ENCODE measurements around the gene ZP2.
"Not testable (repeated sequence)": the region's sequence is repeated elsewhere in the genome, so short reads cannot be mapped to it uniquely, and the experiment has no call there.

Gene ZP2

GRCh38 chr16:21156767-21157467 is 54.5 kb downstream of the ZP2 start (continued):
- no peak for TF ChIP-seq ZNF704 (tag by site-specific recombination; IDR thresholded peaks at IDR 0.05)
- TF ChIP-seq ZNF394 (tag by site-specific recombination; IDR thresholded peaks at IDR 0.05; ENCODE audit: borderline replicate concordance), result 0 out of 2 replicates have a peak, but pooled peaks have one; percentile 20
- TF ChIP-seq TSHZ1 (tag by site-specific recombination; IDR thresholded peaks at IDR 0.05; ENCODE audit: borderline replicate concordance), result no peak
- 0 out of 2 replicates have a peak, but pooled peaks have one; percentile 16 for TF ChIP-seq ZNF664 (tag by site-specific recombination; IDR thresholded peaks at IDR 0.05)
- 0 out of 2 replicates have a peak, but pooled peaks have one; percentile 31 for TF ChIP-seq ZNF843 (tag by site-specific recombination; IDR thresholded peaks at IDR 0.05)

GRCh38 chr16:21156011-21156410 is 55.4 kb downstream of the ZP2 start:
- POLR2A ChIA-PET; H3K27ac ChIP-seq (ENCODE audit: extremely low read depth, low read depth, low read length); H3K9me3 ChIP-seq (ENCODE audit: control insufficient read depth, insufficient read depth, low read depth, low read length); H3K4me1 ChIP-seq (ENCODE audit: control insufficient read depth, insufficient read depth, low read length); H3K36me3 ChIP-seq (ENCODE audit: control insufficient read depth in 2 of 2, insufficient read depth in 1 of 2, low read length in 2 of 2); H3K4me3 ChIP-seq (ENCODE audit: low read depth, low read length): not testable (repeated sequence)
- CTCF ChIA-PET, result interaction anchor here (0.6 to 5.5 kb wide), 9 partner anchors 30 to 1163 kb away, joined by 3 to 37 read pairs (median 3); no protein-coding TSS in a partner anchor

GRCh38 chr16:21153124-21153729 is 58.1 kb downstream of the ZP2 start:
- ChIA-PET CTCF (interaction anchor here (0.6 kb wide), 2 partner anchors 22 to 228 kb away, joined by 3 to 5 read pairs; no protein-coding TSS in a partner anchor), POLR2A (interaction anchor here (0.6 kb wide), 1 partner anchor 48 kb away, joined by 5 read pairs; no protein-coding TSS in a partner anchor)
- not testable (repeated sequence) for H3K9me3 ChIP-seq (ENCODE audit: control insufficient read depth, insufficient read depth, low read depth, low read length); H3K4me3 ChIP-seq (ENCODE audit: low read depth, low read length); H3K4me1 ChIP-seq (ENCODE audit: control insufficient read depth, insufficient read depth, low read length); H3K36me3 ChIP-seq (ENCODE audit: control insufficient read depth in 2 of 2, insufficient read depth in 1 of 2, low read length in 2 of 2); H3K27ac ChIP-seq (ENCODE audit: extremely low read depth, low read depth, low read length)

DNA sequence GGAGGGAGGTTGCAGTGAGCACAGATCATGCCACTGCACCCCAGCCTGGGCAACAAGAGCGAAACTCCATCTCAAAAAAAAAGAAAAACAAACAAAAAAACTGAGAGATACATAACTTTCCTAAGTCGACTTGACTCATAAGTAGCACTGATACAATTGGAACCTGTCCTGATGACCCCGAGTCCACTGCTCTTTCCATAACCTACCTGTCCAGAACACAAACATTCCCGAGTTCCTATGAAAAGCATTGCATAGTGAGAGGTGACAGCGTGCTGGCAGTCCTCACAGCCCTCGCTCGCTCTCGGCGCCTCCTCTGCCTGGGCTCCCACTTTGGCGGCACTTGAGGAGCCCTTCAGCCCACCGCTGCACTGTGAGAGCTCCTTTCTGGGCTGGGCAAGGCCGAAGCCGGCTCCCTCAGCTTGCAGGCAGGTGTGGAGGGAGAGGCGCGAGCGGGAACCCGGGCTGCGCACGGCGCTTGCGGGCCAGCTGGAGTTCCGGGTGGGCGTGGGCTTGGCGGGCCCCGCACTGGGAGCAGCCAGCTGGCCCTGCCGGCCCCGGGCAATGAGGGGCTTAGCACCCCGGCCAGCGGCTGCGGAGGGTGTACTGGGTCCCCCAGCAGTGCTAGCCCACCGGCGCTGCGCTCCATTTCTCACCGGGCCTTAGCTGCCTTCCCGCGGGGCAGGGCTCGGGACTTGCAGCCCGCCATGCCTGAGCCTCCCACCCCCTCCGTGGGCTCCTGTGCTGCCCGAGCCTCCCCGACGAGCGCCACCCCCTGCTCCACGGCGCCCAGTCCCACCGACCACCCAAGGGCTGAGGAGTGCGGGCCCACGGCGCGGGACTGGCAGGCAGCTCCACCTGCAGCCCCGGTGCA is 59.0 kb downstream of the ZP2 start:
- H3K9me3 ChIP-seq (ENCODE audit: control insufficient read depth, insufficient read depth, low read depth, low read length); POLR2A ChIA-PET; H3K4me3 ChIP-seq (ENCODE audit: low read depth, low read length); H3K4me1 ChIP-seq (ENCODE audit: control insufficient read depth, insufficient read depth, low read length); H3K36me3 ChIP-seq (ENCODE audit: control insufficient read depth in 2 of 2, insufficient read depth in 1 of 2, low read length in 2 of 2); CTCF ChIA-PET; H3K27ac ChIP-seq (ENCODE audit: extremely low read depth, low read depth, low read length): not testable (repeated sequence)

- Histone ChIP-seq H3K4me1 (ENCODE audit: control insufficient read depth, insufficient read depth, low read length) (no peaks in the 10 kb centered on the region), H3K9me3 (ENCODE audit: control insufficient read depth, insufficient read depth, low read depth, low read length) (no peaks in the 10 kb centered on the region), H3K36me3 (ENCODE audit: control insufficient read depth in 2 of 2, insufficient read depth in 1 of 2, low read length in 2 of 2) (no peaks in the 10 kb centered on the region), H3K4me3 (ENCODE audit: low read depth, low read length) (no peak within 1 kb of the TSS), H3K27ac (ENCODE audit: extremely low read depth, low read depth, low read length) (no peak within 1 kb of the TSS)
- ChIA-PET POLR2A (no interaction called here), CTCF (interaction anchor here (0.6 kb wide), 1 partner anchor 246 kb away, joined by 5 read pairs; no protein-coding TSS in a partner anchor)
- TF ChIP-seq, protein P1, sequence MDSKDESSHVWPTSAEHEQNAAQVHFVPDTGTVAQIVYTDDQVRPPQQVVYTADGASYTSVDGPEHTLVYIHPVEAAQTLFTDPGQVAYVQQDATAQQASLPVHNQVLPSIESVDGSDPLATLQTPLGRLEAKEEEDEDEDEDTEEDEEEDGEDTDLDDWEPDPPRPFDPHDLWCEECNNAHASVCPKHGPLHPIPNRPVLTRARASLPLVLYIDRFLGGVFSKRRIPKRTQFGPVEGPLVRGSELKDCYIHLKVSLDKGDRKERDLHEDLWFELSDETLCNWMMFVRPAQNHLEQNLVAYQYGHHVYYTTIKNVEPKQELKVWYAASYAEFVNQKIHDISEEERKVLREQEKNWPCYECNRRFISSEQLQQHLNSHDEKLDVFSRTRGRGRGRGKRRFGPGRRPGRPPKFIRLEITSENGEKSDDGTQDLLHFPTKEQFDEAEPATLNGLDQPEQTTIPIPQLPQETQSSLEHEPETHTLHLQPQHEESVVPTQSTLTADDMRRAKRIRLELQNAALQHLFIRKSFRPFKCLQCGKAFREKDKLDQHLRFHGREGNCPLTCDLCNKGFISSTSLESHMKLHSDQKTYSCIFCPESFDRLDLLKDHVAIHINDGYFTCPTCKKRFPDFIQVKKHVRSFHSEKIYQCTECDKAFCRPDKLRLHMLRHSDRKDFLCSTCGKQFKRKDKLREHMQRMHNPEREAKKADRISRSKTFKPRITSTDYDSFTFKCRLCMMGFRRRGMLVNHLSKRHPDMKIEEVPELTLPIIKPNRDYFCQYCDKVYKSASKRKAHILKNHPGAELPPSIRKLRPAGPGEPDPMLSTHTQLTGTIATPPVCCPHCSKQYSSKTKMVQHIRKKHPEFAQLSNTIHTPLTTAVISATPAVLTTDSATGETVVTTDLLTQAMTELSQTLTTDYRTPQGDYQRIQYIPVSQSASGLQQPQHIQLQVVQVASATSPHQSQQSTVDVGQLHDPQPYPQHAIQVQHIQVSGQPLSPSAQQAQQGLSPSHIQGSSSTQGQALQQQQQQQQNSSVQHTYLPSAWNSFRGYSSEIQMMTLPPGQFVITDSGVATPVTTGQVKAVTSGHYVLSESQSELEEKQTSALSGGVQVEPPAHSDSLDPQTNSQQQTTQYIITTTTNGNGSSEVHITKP (tag by site-specific recombination; IDR thresholded peaks at IDR 0.05), result peak; percentile 91
- TF ChIP-seq ZNF19 (tag by site-specific recombination; IDR thresholded peaks at IDR 0.05; ENCODE audit: low read depth) (no peak), ZNF335 (tag by site-specific recombination; conservative IDR thresholded peaks at IDR 0.05) (0 out of 2 replicates have a peak, but pooled peaks have one; percentile 30)
- TF ChIP-seq, protein P2, sequence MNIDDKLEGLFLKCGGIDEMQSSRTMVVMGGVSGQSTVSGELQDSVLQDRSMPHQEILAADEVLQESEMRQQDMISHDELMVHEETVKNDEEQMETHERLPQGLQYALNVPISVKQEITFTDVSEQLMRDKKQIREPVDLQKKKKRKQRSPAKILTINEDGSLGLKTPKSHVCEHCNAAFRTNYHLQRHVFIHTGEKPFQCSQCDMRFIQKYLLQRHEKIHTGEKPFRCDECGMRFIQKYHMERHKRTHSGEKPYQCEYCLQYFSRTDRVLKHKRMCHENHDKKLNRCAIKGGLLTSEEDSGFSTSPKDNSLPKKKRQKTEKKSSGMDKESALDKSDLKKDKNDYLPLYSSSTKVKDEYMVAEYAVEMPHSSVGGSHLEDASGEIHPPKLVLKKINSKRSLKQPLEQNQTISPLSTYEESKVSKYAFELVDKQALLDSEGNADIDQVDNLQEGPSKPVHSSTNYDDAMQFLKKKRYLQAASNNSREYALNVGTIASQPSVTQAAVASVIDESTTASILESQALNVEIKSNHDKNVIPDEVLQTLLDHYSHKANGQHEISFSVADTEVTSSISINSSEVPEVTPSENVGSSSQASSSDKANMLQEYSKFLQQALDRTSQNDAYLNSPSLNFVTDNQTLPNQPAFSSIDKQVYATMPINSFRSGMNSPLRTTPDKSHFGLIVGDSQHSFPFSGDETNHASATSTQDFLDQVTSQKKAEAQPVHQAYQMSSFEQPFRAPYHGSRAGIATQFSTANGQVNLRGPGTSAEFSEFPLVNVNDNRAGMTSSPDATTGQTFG (tag by site-specific recombination; IDR thresholded peaks at IDR 0.05; ENCODE audit: borderline replicate concordance), result no peak
Measured at GRCh38 chr16:21150375-21151001, 60.9 kb downstream of the ZP2 start, which contains the start of gene DNAH3. Gene DNAH3, minus strand, starts transcription at chr16:21150846. Its CDS starts 527 bp downstream, at chr16:21150319.

All from HEK293 (cell line).